IPS-18c (cell line): Measurements from ENCODE around the gene PRKD2.

Experiments
- H3K4me3 ChIP-seq: 2 replicates; pipeline ENCODE4 v1.7.0; 2013; ENCODE audit warnings: low read depth, mild to moderate bottlenecking, low read length, moderate library complexity; ENCODE audit not compliant: insufficient read depth
- H3K9me3 ChIP-seq: one replicate; pipeline ENCODE4 v1.6.1; 2013; ENCODE audit warnings: mild to moderate bottlenecking, low read length, moderate library complexity; ENCODE audit not compliant: control insufficient read depth, insufficient read depth

The PRKD2 gene

DNA sequence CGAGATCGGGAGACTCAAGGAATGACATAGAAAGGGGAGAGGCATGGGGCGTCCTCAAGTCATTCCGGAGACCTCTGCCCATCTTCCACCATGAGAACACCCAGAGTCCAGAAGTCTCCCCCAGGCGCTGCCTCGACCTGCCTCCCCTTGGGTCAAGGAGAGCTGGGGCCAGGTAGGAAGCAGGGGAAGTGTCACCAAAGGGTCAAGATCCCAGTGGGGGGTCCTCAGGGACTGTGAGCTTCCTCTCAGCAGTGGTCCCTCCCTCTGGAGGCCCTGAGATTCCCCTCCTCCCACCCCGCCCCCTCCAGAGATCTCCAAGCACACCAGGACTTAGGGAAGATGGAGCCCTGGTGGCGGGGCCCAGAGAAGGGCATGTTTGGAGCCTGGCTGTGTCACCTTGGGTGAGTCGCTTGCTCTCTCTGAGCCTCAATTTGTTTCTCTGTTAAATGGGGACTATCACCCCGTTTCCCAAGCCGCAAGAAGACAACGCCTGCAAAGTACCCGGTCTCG is 56.9 kb downstream of the PRKD2 start:
- peak overlapping the region; percentile 59 for H3K4me3 ChIP-seq
- H3K9me3 ChIP-seq, result no peaks in the 10 kb centered on the region

DNA sequence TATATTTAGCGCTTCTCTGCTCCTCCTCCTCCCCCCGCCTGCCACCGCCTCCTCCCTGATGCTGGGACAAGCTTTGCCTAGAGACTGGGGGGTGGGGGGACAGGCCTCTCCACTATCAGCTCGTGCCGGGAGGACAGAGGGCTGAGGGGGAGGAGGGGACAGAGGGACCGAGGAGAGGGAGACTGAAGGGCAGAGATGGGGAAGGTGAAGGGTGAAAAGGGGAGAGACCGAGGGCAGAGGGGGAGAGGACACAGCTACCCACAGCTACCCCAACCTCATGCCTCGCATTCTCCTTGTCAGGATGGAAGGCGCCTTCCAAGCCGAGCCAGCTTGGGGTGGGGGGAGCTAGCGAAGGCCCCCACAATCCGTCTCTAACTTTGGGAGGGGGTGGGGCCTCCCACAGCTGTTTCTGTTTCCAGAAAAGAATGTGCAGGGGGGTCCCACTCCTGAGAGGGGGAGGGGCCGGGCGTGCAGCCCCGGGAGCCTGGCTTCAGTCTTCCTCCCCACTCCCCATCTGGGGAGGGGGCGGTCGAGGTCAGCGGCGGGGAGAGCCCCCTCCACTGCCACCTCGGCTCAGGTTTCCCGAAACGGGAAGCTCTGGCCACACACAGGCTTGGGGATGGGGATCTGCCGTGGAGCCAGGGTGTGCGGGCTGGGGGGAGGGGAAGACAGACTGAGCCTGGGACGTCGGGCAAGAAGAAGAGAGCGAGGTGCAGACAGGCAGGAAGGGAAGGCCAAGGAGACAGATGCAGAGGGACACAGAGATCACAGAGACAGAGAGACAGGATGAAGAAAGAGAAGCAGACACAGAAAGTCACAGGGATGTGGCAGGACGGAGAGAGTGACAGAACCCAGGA is 57.5 kb downstream of the PRKD2 start:
- Histone ChIP-seq H3K4me3 (peak overlapping the region; percentile 59), H3K9me3 (no peaks in the 10 kb centered on the region)

DNA sequence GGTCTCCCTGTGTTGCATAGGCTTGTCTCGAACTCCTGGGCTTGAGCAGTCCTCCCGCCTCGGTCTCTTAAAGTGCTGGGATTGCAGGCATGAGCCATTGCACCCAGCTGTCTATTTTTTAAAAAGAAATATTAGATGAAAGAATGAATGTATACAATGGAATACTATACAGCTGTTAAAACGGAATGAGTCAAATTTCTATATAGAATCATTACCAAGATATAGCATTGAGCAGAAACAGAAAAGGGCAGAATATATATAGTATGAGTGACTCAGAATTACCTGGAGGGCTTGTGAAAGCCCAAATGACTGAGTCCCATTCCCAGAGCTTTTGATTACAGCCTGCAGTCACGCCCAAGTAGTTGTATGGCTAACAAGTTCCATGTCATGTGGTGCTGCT is 60.4 kb downstream of the PRKD2 start:
- no peak overlapping the region for H3K4me3 ChIP-seq
- no peaks in the 10 kb centered on the region for H3K9me3 ChIP-seq

DNA sequence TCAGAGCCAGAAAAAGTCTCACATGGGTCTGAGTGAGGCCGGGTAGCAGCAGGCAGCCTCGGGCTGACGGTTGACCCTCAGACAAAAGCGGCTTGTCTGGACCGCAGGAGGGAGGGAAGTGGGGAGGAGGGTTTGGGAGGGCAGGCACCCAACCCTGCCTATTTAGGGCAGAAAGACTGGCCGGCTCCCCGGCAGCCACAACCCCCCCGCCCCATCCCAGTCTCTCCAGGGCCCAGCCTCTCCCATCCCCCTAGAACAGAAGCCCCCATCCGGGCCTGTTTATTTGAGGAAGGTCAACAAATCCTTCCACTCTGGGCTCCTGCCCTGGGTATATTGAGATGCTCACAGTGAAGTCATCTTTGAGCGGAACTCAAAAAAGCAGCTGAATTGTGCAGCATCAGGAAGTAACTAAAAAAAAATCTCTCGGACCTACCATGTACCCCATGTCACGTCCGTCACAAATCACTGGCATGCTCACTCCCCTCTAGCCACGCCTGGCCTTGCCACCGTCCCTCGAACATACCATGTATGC is 62.2 kb downstream of the PRKD2 start:
- no peak overlapping the region for H3K4me3 ChIP-seq
- no peaks in the 10 kb centered on the region for H3K9me3 ChIP-seq

DNA sequence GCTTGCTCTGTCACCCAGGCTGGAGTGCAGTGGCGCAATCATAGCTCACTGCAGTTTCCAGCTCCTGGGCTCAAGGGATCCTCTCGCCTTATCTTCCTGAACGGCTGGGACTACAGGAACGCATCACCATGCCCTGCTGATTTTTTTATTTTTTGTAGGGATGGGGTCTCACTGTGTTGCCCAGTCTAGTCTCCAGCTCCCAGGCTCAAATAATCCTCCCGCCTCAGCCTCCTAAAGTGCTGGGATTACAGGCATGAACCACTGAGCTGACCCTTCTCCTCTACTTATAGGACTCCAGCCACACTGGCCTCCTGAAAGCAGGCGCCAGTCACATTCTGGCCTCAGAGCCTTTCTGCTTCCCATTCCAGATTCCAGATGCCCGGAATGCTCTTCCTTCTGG is 66.5 kb downstream of the PRKD2 start:
- Histone ChIP-seq H3K4me3 (no peak overlapping the region), H3K9me3 (peaks cover 6% of the 10 kb centered on the region)

DNA sequence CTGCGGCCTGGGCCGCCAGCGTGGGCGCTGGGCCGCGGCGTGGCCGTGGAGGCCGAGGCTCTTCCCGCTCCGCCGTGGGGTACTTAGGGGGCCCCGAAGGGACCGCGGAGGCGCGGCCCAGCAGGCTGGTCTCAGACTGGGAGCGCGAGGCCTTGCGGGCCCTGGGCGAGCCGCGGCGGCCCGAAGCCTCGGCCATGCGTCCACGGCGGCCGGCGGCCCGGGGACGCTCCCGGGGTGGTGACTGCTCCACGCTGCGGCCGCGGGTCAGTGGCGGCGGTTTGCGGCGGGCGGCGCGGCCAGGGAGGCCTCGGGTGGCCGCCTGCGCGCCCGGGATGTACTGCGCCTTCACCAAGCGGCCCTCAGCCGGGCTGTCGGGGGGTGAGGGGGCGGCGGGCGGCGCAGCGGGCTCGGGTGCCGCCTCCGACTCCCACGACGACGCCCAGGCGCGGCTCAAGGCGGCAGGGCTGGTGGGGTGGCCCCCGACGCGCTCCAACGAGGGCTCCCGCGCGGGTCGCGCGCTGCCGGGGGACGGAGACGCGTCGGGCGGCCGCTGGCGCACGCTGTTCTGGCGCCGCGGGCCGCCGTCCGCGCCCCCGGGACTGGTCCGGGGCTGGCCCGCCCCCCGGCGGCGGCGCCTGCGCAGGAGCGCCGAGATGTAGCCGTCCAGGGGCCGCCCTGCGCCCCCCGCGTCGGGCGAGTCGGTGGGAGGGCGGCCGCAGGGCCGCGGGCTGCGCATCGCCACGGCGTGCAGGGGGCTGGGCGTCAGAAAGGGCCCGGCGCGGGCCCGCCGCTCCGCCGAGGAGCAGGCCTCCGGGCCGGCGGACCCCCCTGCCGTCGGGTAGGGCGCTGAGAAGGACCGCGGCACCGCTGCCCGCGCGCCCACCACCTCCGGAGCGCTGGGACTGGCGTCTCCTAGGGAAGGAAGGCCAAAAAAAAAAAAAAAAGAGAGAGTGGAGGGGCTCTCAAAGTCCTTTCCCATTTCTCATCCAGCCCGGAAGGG is 67.7 kb downstream of the PRKD2 start:
- H3K4me3 ChIP-seq, result peak overlapping the region; percentile 36; the same call in 1 of the 2 replicates
- peaks cover 6% of the 10 kb centered on the region for H3K9me3 ChIP-seq

DNA sequence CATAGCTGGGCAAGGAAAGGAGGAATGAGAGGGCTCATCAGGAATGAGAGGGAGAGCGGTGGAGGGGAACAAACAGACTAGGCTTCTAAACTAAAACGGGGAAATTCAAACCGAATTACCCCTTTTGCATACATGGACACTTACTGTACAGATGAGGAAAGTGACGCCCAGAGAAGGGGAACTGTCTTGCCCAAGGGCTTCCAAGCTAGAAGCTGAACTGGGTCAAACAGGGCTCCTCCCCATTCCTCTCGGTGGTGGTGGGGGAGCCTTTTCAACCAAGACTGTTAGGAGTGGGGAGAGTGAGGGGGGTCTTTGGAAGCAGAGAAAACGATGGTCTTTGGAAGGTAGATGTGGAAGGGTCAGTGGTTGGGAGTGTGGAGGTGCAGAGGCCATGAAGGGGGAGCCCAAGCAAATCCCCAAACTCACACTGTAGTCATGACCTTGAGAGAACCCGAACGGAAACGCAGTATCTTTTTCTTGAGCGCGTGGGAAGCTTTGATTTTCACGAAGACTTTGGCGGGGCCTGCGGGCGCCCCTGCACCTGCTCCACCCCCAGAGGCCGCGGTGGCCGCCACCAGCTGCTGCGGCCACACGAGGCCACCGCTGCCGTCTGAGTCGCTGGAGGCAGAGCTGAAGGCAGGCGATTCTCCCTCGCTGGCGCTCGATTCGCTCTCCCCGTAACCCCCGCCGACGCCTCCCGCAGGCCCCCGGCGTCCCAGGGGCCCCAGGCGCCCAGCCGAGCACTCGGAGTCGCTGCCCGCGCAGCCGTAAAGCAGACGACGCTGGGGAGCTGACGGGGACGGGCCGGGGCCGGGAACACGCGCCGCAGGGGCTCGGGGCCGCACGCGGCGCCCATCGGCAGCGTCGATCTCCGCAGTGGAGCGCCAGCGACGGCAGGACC is 68.6 kb downstream of the PRKD2 start:
- Histone ChIP-seq H3K4me3 (peak overlapping the region; percentile 36; the same call in 1 of the 2 replicates), H3K9me3 (peaks cover 6% of the 10 kb centered on the region)

DNA sequence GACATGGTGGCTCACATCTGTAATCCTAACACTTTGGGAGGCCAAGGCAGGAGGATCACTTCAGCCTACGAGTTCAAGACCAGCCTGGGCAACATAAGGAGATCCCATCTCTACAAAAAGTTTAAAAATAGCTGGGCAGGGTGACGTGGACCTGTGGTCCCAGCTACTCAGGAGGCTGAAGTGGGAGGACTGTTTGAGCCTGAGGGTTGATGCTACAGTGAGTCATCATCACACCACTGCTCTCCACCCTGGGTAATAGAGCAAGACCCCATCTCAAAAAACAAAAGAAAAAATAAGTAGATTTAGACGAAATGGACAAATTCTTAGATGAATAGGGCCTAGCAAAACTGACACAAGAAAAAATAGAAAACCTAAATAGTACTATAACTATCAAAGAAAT is 70.5 kb downstream of the PRKD2 start:
- Histone ChIP-seq H3K4me3 (no peak overlapping the region), H3K9me3 (peaks cover 6% of the 10 kb centered on the region)

DNA sequence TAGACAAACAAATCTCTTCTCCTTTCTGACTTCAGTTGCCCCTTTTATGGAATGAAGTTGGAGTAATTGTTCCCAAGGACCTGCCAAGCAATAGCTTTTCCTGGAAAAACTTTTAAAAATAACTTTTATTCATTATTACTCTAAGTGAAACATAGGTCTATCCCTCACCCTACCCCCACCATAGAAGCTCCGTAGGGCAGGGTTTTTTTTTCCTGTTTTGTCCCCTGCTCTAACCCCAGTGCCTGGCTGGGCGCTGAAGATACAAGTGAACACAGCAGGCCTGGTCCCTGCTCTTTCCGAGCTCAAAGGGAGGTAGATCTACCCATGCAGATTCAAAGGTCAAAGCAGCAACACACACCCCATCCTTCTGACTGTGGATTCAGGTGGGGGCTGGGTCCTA is 72.2 kb downstream of the PRKD2 start:
- H3K4me3 ChIP-seq, result no peak overlapping the region
- peaks cover 6% of the 10 kb centered on the region for H3K9me3 ChIP-seq

DNA sequence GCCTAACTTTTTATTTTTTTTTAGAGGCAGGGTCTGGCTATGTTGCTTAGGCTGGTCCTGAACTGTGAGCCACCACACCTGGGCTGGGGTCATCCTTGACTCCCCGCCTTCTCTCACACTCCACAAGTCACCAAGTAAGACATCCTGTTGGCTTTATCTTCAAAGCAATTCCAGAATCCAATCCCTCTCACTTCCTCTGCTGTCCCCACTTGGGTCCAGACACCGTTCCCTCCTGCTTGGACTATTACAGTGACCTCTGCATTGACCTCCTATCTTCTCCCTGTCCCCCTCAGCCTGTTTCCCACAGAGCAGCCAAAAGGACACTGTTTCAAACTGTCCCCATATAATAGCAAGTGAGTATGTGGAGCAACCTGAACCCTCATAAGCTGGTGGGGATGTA is 76.3 kb downstream of the PRKD2 start:
- Histone ChIP-seq H3K9me3 (no peaks in the 10 kb centered on the region), H3K4me3 (no peak overlapping the region)

DNA sequence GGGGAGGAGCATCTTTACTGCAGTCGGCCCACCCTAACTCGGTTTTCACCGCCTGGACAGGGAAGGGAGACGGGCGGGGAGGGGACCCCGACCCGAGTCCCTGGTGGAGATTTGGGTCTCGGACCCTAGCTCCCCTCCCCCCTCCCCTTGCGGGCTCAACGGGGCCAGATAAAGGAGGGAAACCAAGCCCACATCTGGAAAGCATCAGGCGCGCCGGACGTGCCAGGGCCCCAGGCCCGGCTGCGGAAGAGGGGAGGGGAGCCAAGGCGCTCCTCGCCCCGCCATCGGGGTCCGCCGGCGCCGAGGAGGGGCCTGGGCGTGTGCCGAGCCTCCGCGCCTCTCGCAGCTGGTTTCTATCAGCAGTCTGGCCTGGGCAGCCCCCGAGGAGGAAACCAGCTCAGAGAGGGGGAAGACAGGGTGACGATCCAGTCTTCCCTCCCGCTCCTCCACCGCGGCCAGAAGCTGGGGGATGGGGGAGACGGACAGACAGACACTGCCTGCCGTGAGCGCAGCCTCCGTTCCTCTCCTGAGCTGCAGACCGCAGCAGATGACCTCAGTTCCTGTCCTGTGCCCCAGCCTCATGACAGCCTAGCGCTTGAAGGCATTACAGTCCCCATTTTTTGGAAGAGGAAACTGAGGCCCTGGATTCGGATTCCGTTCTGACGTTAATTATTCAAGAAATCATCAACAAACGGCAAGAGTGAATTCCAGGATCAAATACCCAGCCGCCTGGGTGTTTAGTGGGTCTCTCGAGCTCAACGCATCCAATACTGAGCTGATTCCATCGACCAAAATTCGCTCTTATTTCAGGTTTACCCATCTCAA is 77.3 kb downstream of the PRKD2 start:
- peak overlapping the region; percentile 64 for H3K4me3 ChIP-seq
- H3K9me3 ChIP-seq, result no peaks in the 10 kb centered on the region

DNA sequence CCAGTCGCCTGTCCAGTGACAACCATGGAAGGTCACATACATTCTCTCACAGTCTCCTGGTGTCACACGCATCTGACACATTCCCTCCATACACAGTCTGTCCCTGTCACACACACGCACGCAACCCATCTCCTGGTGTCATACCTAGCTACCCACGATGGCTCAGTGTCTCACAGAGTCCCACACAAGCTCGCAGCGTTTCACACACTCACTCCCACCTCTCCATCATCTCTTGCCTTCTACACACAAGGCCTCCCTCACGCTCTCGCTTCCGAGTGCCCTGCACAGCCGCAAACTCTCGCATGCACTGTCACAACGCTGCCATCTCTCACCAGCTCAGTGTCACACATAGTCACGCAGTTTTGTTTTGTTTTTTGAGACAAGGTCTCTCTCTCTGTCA is 79.7 kb downstream of the PRKD2 start:
- H3K4me3 ChIP-seq, result no peak overlapping the region
- no peaks in the 10 kb centered on the region for H3K9me3 ChIP-seq

DNA sequence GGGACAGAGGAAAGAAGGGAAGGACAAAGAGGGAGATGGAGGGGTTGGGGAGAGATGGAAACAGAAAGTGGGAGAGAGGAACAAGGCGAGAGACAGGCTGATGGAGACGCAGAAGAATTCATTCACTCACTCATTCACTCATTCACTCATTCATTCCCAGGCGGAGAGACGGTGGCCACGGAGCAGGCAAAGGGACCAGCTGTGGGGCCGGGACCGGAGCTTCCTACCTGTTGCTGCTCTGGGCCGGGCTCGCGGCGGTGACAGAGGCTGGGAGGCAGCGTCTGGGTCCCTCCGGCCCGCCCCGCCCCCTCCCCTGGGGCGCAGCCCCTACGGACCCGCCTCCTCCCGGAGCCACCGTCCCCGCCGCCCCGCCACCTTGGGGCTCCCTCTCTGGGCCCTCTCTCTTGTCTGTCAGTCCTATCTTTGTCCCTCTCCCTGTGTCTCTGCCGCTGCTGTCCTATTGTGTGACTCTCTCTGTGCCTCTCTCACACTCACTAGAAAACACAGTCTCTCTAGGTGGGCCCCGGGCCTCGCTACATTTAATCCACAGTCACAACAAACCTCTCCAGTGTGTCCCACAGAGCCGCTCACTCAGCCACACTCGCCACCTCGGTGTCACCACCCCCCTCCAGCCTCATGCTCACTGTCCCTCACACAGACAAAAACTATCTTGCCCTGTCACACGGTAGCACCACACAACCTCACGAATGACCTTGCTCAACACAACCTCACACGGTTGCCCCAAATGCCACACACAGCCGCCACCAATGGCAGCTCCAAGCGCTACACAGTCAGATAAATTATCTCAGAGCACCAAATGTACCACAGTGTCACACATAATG is 80.8 kb downstream of the PRKD2 start, which contains the start of gene GNG8:
Gene GNG8 (minus strand): TSS at position 283 of the 842 bp plus-strand sequence. CDS start 1,520 bp downstream, outside the sequence.
- Histone ChIP-seq H3K9me3 (no peaks in the 10 kb centered on the region), H3K4me3 (peak within 1 kb of the TSS; percentile 74; the same call in 1 of the 2 replicates)

DNA sequence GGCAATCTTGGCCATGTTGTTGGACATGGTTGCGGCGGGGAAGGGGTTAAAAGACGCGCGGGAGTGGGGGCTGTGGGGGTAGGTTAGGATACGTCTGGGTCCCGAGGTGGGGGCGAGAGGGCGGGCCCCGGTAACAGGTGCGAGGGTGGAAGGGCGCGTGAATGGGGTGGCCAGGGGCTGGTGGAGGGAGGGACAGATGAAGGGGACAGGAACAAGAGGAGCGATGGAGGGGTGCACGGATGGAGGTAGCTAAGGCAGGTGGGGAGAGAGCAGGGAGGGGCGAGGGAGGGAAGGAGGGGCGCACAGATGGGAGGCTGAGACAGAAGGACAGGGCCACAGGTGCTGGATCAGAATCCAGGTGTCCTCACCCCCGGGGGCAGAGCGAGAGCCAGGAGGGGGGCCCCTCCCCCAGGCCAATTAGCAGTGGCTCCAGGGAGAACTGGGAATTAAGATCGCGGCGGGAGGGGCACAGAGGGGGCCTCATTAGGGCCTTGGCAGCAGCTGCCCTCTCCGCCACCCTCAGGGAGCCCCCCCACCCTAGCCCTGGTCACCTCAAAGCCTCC is 82.2 kb downstream of the PRKD2 start:
- peak overlapping the region; percentile 74 for H3K4me3 ChIP-seq
- H3K9me3 ChIP-seq, result peaks cover 1% of the 10 kb centered on the region
